HepG2 (cell line): ENCODE measurements around the gene MEAF6. TPM values are rescaled to one million over a fixed set of nuclear protein-coding genes. Genes with fewer than 3 reads are reported as not detected.

ENCODE experiments used
- ATAC-seq: fragments of 200-7000 bp; cut with Tn5 transposase; 3 replicates; pipeline ENCODE4 v1.9.1; 2020; ENCODE audit warnings: mild to moderate bottlenecking, moderate library complexity
- BruUV-seq: library from RNA; stranded (reverse); fragments of 400-500 nt; replicated peaks from 2 replicates; lab custom pipeline; 2021; lab: Mats Ljungman, UMichigan
- CTCF ChIA-PET: fragments of 300-600 bp; formaldehyde crosslinking; extraction: SDS; loops from one replicate; lab custom pipeline; 2021; ENCODE audit warnings: low total read pairs, inconsistent platforms, low intra/inter-chr PET ratio; lab: Yijun Ruan, JAX
- POLR2A ChIA-PET: fragments of 350-600 bp; sonication (Branson Sonifier 250); formaldehyde crosslinking; loops from one replicate; lab custom pipeline; 2020; ENCODE audit warnings: antibody characterized with exemption, inconsistent platforms; lab: Yijun Ruan, JAX
- DNase-seq: peaks from one replicate; pipeline ENCODE4 v3.0.0-alpha.2; 2015; ENCODE audit warnings: low spot score
- FAIRE-seq: peaks from 3 replicates; lab custom pipeline; 2011; peaks lifted over from hg19 to GRCh38; lab: Jason Lieb, UNC
- H2AFZ ChIP-seq: one replicate; pipeline ENCODE4 v1.6.1; 2011; ENCODE audit warnings: low read length, inconsistent platforms
- H3K27ac ChIP-seq: fragments of 300-600 bp; 3 replicates; pipeline ENCODE4 v1.8.0; 2011; ENCODE audit warnings: mixed run types, mild to moderate bottlenecking, mixed read lengths, low read length, inconsistent platforms; ENCODE audit not compliant: insufficient read depth; ENCODE audit errors: extremely low read length
- H3K27me3 ChIP-seq, 2 experiments: fragments of 200-600 bp in 1 of 2; 2 replicates in 1 of 2; 3 replicates in 1 of 2; pipeline versions ENCODE4 v1.6.0 to v1.8.0; 2011; ENCODE audit warnings: low read length in 2 of 2, mild to moderate bottlenecking in 2 of 2, moderate library complexity in 2 of 2, inconsistent platforms in 1 of 2; ENCODE audit not compliant: insufficient read depth in 2 of 2, control insufficient read depth in 1 of 2
- H3K36me3 ChIP-seq, 2 experiments: fragments of 200-600 bp in 1 of 2; replicated peaks in 1 of 2; 2 replicates in 1 of 2; 3 replicates in 1 of 2; pipeline versions ENCODE4 v1.5.1 to v1.8.0; 2011; ENCODE audit warnings: low read length in 2 of 2, inconsistent platforms in 1 of 2; ENCODE audit not compliant: insufficient read depth in 2 of 2, control insufficient read depth in 1 of 2
- H3K4me1 ChIP-seq: 2 replicates; pipeline ENCODE4 v1.5.1; 2012; ENCODE audit warnings: low read length, inconsistent platforms; ENCODE audit not compliant: insufficient read depth
- H3K4me2 ChIP-seq: 2 replicates; pipeline ENCODE4 v1.6.0; 2011; ENCODE audit warnings: low read depth, low read length, inconsistent platforms
- H3K4me3 ChIP-seq, 3 experiments: fragments of 200-600 bp in 1 of 3; sonication (generic), shearing (Covaris generic) in 1 of 3; replicated peaks in 1 of 3; 2 replicates each; pipeline ENCODE4 v1.5.1; 2011 to 2016; ENCODE audit warnings: low read length in 3 of 3, inconsistent platforms in 2 of 3, low read depth in 2 of 3, mild to moderate bottlenecking in 2 of 3, control low read depth in 1 of 3, mixed read lengths in 1 of 3; ENCODE audit not compliant: insufficient read depth in 1 of 3
- H3K79me2 ChIP-seq: one replicate; pipeline ENCODE4 v1.6.1; 2011; ENCODE audit warnings: low read length, inconsistent platforms; ENCODE audit not compliant: insufficient read depth
- H3K9ac ChIP-seq: 2 replicates; pipeline ENCODE4 v1.6.0; 2011; ENCODE audit warnings: mild to moderate bottlenecking, low read depth, low read length, inconsistent platforms; ENCODE audit not compliant: insufficient read depth
- H3K9me3 ChIP-seq: 2 replicates; pipeline ENCODE4 v1.5.1; 2012; ENCODE audit warnings: mild to moderate bottlenecking, low read length
- H4K20me1 ChIP-seq: 2 replicates; pipeline ENCODE4 v1.6.0; 2011; ENCODE audit warnings: inconsistent platforms, mild to moderate bottlenecking, low read length, moderate library complexity; ENCODE audit not compliant: insufficient read depth
- CENPX ChIP-seq: sonication (generic); formaldehyde crosslinking; IDR thresholded peaks from 2 replicates; pipeline ENCODE4 v1.9.0; 2021; ENCODE audit warnings: mild to moderate bottlenecking, missing genetic modification reagents, moderate library complexity
- MLXIP ChIP-seq: sonication (generic); formaldehyde crosslinking; IDR thresholded peaks from 2 replicates; pipeline ENCODE4 v1.9.0; 2021; ENCODE audit warnings: missing genetic modification reagents, borderline replicate concordance
- NBN ChIP-seq: fragments of 450-650 bp; conservative IDR thresholded peaks from 2 replicates; pipeline ENCODE4 v1.6.1; 2017
- NFE2L1 ChIP-seq: sonication (generic); formaldehyde crosslinking; IDR thresholded peaks from 2 replicates; pipeline ENCODE4 v1.4.0; 2020; ENCODE audit warnings: missing genetic modification reagents, mild to moderate bottlenecking, borderline replicate concordance
- SIX4 ChIP-seq: sonication (generic); formaldehyde crosslinking; IDR thresholded peaks from 2 replicates; pipeline ENCODE4 v1.4.0; 2020; ENCODE audit warnings: missing genetic modification reagents
- TP53 ChIP-seq: sonication (generic); formaldehyde crosslinking; conservative IDR thresholded peaks from 2 replicates; pipeline ENCODE4 v1.4.0; 2020; ENCODE audit warnings: missing genetic modification reagents
- ZNF33A ChIP-seq: sonication (generic); formaldehyde crosslinking; IDR thresholded peaks from 2 replicates; pipeline ENCODE4 v1.5.1; 2020; ENCODE audit warnings: missing genetic modification reagents, mild to moderate bottlenecking, moderate library complexity, borderline replicate concordance
- ZNF709 ChIP-seq: sonication (generic); formaldehyde crosslinking; IDR thresholded peaks from 2 replicates; pipeline ENCODE4 v1.5.0; 2020; ENCODE audit warnings: mild to moderate bottlenecking, missing genetic modification reagents
- ZNF720 ChIP-seq: sonication (generic); formaldehyde crosslinking; IDR thresholded peaks from 2 replicates; pipeline ENCODE4 v1.4.0; 2020; ENCODE audit warnings: missing genetic modification reagents
- WGBS: methylation state at CpG from one replicate; pipeline ENCODE4 v1.1.6; 2017; ENCODE audit warnings: low lambda C conversion rate; 5-methylcytosine and 5-hydroxymethylcytosine counted together
- in situ Hi-C: cut with HindIII; loops from 2 replicates; pipeline ENCODE4 v1.10.0; 2017; ENCODE audit warnings: low pct_unique_long_range_greater_than_20kb; ENCODE audit not compliant: extremely low pct_ligation_motif_present
- intact Hi-C: fragments of 100-400 bp; cut with micrococcal nuclease; formaldehyde crosslinking; loops from one replicate; pipeline ENCODE4 v1.10.0; 2022; ENCODE audit not compliant: unreplicated experiment
- polyA plus RNA-seq, 8 experiments: library from polyadenylated mRNA; depleted of rRNA in 3 of 8; stranded (reverse) in 7 of 8; unstranded in 1 of 8; fragments of >200 nt; fragmentation: Illumina TruSeq in 4 of 8; extraction: Trizol in 4 of 8; gene quantifications; 2 replicates each; pipeline versions ENCODE4 v1.2.1 to v1.2.3, GENCODE V29; 2011 to 2016; ENCODE audit warnings: low read depth in 4 of 8, missing spikeins in 1 of 8, mixed read lengths in 1 of 8; ENCODE audit not compliant: insufficient read depth in 1 of 8
- total RNA-seq, 5 experiments: library from RNA; depleted of rRNA; stranded (reverse); fragments of >200 nt; fragmentation: Illumina TruSeq; extraction: Trizol; gene quantifications; 2 replicates each; pipeline ENCODE4 v1.2.3, GENCODE V29; 2016; ENCODE audit warnings: low read depth in 1 of 5

Gene MEAF6
- total and polyA plus RNA-seq, 2 of the 13 experiments (the other 11 are each of a cell fraction or from before 2014, with no cell fraction given): 29.5 to 45.6 TPM

GRCh38 chr1:37449936-37450335 lies 64.6 kb downstream of the MEAF6 start (continued):
- TF ChIP-seq MLXIP (CRISPR knock-in tag): no peak
- TF ChIP-seq TP53: no peak
- no peak for TF ChIP-seq NBN
- TF ChIP-seq SIX4 (CRISPR knock-in tag): no peak
- no peak for TF ChIP-seq ZNF33A (CRISPR knock-in tag)
- TF ChIP-seq, all 625 proteins: peak for 0

GRCh38 chr1:37448691-37449417 lies 65.7 kb downstream of the MEAF6 start:
- Histone ChIP-seq H3K9ac (no peak overlapping the region), H3K36me3 (no peaks in the 10 kb centered on the region), H4K20me1 (no peaks in the 10 kb centered on the region), H3K4me1 (no peaks in the 10 kb centered on the region), H3K27ac (no peak overlapping the region), H3K9me3 (no peaks in the 10 kb centered on the region), H2AFZ (no peak overlapping the region), H3K27me3 (peaks cover 4 to 36% of the 10 kb centered on the region in 2 experiments; a peak in 4 of 5 replicates), H3K79me2 (no peaks in the 10 kb centered on the region), H3K4me2 (no peak overlapping the region), H3K4me3 (no peak overlapping the region)
- ChIA-PET CTCF (no interaction called here), POLR2A (interaction anchor here (2.3 kb wide), 1 partner anchor 26 kb away, joined by 8 read pairs; the partner anchor contains the start of gene ZC3H12A)
- intact Hi-C loops: no loop called here
- BruUV-seq: no TSS peak
- ATAC-seq (no peak), DNase-seq (no peak), FAIRE-seq (no peak)
- in situ Hi-C loops: loop anchor here (25.0 kb wide), 1 partner anchor 737 kb away; no protein-coding TSS in a partner anchor
- TF ChIP-seq CENPX (CRISPR knock-in tag) (no peak), NFE2L1 (CRISPR knock-in tag) (no peak), ZNF709 (CRISPR knock-in tag) (no peak), ZNF720 (CRISPR knock-in tag) (no peak)
- WGBS: 29% methylated on average over 9 of the region's 15 CpGs
